ENCODE measurements around the gene RNF208.
A peak's percentile ranks its signal among the peaks of the same experiment; 100 is the strongest.

The RNF208 gene

DNA sequence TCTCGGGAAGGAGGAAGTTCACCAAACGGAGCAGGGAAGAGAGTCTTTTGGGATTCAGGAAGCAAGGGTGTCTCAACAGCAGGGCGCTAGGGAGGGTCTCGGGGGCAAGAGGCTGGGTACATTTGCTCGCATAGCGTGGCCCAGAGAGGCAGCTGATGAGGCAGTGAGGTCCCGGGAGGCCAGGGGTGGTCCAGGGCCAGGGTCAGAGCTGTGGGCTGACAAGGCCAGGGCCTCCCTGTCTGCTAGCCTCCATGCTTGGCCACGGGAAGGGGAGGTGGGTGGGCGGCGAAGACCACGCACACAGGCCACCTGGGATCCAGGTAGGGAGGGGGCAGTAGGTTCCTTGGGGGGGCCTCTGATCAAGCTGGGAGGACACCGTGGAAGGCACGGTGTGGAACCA is 10.5 kb downstream of the RNF208 start:
- no peak for DNase-seq

- DNase-seq = no peak
Measured at GRCh38 chr9:137206602-137207001, 15.4 kb downstream of the RNF208 start.

GRCh38 chr9:137205126-137206069 is 16.6 kb downstream of the RNF208 start, which contains the start of the genes NDOR1 and TMEM203:
Gene NDOR1 (plus strand): TSS chr9:137205700. CDS start chr9:137205778, 78 bp downstream.
Gene TMEM203 (minus strand): TSS chr9:137205648. CDS start chr9:137205414, 234 bp downstream.
- peak; percentile 92 for DNase-seq

DNA sequence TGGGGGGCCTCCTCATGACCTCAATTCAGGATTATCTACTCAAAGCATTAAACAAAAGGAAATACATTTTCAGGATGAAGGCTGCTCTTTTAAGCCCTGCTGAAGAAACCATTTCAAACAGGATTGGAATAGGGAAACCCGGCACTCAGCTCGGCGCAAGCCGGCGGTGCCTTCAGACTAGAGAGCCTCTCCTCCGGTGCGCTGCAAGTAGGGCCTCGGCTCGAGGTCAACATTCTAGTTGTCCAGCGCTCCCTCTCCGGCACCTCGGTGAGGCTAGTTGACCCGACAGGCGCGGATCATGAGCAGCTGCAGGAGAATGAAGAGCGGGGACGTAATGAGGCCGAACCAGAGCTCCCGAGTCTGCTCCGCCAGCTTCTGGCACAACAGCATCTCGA is 17.3 kb downstream of the RNF208 start:
- no peak for DNase-seq

DNA sequence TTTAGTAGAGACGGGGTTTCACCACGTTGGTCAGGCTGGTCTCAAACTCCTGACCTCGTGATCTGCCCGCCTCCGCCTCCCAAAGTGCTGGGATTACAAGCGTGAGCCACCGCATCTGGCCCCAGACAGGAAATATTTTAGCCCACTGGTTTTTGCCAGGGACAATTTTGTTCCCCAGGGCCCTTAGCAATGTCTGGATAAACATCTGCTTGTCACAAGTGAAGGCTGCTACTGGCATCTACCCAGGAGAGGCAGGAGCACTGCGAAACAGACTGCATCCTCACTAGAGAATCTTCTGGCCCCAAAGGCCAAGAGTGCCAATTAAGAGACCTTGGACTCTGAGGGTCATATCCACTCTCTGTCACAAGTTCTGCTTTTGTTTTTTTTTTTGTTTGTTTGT is 19.1 kb downstream of the RNF208 start:
- no peak for DNase-seq

GRCh38 chr9:137201205-137201868 is 20.7 kb downstream of the RNF208 start:
- no peak for DNase-seq

DNA sequence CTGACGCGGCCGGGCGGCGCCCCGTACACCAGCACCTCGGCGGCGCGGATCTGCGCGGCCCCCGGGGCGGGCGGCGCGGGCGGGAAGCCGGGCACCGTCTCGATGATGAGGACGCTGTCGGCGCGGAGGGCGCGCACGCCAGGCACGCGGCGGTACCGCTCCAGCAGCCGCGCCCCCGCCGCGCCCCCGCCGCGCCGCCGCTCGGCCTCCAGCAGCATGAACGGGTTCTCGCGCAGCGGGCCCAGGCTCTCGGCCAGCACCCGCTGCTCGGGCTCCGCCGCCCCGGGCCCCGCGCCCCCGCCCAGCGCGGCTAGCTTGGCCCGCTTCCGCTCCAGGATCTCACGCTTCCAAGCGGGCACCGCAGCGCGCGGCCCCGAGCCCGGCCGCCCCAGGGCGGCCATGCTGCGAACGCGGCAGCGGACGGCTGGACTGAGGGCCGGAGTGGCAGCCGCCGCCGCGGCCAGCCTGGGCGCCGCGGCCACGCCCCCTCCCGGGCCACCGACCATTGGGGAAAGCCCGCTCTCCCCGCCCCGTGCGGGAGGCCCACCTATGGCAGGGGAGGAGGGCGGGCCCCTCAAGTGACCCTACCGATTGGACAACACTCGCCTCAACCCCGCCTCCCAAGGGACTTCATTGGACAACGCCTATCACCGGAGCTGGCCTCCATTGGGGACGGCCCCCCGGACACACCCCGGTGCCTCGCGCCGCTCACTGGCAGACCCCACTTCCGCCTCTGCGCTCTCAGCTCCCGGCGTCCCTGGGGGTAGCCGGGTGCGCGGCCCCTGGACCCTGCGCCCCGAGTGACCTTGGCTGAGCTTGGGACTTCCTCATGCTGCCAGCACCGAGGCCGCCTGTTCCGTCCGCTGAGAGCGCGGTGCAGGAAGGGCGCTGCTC is 21.5 kb downstream of the RNF208 start, which contains the start of gene TPRN:
TPRN (minus strand) TSS at position 431 of the 894 bp plus-strand sequence; CDS start at position 401, 30 bp downstream.
- peak; percentile 89 for DNase-seq

- DNase-seq = no peak
Measured at GRCh38 chr9:137199411-137200121, 22.5 kb downstream of the RNF208 start.

DNA sequence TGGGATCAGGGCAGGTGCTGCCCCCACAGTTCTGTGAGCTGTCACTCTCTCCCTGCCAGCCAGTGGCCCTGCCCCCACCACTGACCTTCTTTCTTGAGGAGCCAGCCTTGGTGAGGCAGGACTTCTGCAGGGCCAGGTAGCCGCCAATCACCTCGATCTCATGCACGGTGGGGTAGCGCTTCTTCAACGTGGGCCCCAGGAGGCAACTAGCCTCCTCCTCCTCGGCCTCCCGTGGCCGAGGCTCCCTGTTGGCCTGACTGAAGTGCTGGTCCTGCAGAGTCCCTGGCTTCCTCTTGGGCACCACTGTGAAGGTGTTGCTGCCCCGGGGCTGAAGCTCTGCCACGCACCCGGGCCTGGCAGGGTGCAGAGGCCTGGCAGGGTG is 23.1 kb downstream of the RNF208 start:
- no peak for DNase-seq

GRCh38 chr9:137198051-137198901 is 23.8 kb downstream of the RNF208 start:
- no peak for DNase-seq

DNA sequence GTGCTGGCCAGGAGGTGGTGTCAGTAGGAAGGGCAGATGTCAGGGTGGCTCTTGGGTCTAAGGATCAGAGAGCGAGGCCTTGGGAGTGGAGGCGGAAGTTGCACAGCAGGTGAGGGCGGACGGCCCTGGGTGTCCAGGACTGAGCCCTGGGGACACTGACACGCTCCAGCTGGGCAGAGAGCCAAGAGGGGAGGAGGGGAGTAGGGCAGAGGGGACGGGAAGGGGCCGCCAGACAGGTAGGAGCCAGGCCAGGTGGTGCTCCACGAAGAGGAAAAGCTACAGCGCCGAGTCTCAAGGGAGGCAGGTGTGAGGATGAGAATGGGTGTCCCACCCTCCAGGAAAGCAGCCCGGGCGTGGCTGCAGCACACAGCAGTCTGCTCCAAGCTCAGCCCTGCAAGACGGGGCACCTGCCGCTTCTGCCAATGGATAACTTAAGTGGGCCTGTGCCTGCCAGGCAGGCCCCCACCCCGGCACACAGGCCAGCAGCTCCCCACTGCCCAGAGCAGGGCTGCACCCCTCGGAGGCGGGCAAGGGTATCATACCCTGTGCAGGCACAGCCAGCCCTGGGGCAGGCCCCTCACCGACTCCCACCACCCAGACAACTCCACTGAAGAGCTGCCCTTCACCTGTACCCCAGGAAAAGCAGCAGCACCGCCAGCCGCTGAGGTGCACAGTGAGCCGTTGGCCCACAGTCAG is 26.4 kb downstream of the RNF208 start:
- DNase-seq = no peak

DNA sequence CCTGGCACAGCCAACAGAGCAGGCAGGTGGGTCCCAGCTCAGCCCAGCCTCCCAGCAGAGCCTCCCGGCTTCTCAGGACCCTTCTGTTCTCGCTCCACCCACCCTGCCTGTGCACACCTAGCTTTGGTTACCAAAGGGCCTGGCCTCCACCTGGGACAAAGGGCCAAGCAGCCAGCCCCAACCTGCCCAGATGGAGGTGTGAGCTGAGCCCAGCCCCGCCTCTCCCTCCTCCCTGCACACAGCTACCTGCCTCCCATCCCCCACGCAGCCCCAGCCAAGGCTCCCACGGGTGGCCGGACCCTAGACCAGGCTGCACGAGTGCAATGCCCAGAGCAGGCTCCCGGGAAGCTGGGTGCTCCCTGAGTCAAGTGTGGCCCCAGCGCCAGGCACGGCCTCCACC is 27.1 kb downstream of the RNF208 start:
- no peak for DNase-seq

- no peak for DNase-seq
Measured at GRCh38 chr9:137194388-137194787, 27.7 kb downstream of the RNF208 start.

DNA sequence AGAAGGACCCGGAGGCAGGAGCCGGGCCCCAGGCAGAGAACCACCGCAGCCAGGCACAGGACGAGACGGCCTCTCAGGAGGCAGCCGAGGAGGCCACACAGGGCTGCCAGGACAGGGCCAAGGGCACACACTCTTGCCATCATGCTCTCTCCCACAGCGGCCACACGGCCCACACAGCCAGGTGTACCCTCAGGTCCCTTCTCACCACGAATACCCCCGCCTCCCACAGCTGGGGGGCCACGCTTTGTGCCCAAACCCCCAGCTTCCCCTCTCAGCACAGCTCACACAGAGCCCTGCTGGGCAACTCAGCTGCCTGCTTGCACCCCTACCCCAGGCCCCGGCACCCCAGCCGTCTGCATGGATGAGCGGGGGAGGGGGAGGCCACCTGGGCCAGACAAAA is 28.3 kb downstream of the RNF208 start:
- no peak for DNase-seq

GRCh38 chr9:137192859-137193258 is 29.2 kb downstream of the RNF208 start:
- DNase-seq = no peak

GRCh38 chr9:137192448-137192780 is 29.6 kb downstream of the RNF208 start:
- no peak for DNase-seq

- no peak for DNase-seq
Measured at GRCh38 chr9:137191691-137192447, 30.2 kb downstream of the RNF208 start.

- no peak for DNase-seq
Measured at GRCh38 chr9:137191245-137191644, 30.8 kb downstream of the RNF208 start.

- DNase-seq = no peak
Measured at GRCh38 chr9:137190315-137190856, 31.7 kb downstream of the RNF208 start.

Data from activated gamma-delta T cell (primary cell).